ENCODE data around the gene SLC44A5. TPM values are rescaled to one million over a fixed set of nuclear protein-coding genes. Genes with fewer than 3 reads are reported as not detected.

Gene SLC44A5
- total and polyA plus RNA-seq, 10 donors = 0.28 to 4.0 (median 0.87) TPM

- Histone ChIP-seq H3K4me1 (no peaks in the 10 kb centered on the region), H3K4me3 (no peak overlapping the region), H3K27me3 (replicated peaks in 1 of 7) (no peaks in the 10 kb centered on the region), H3K27ac (no peak overlapping the region), H3K9me3 (no peaks in the 10 kb centered on the region), H3K36me3 (no peaks in the 10 kb centered on the region)
- TF ChIP-seq POLR2AphosphoS5 (IDR thresholded peaks at IDR 0.05) (no peak), POLR2A (IDR thresholded peaks at IDR 0.05) (no peak), CTCF (IDR thresholded peaks at IDR 0.05 in 8 of 11, conservative IDR thresholded peaks at IDR 0.05 in 3 of 11) (no peak)
- intact Hi-C loops (cut with DNase I; ENCODE audit: low total_unique reads) = no loop called here
- no peak for DNase-seq
- 60 to 92% (median 81%) methylated on average over 2 of the region's 2 CpGs for WGBS, 5 donors
Measured at GRCh38 chr1:75559136-75559535, 51.8 kb downstream of the SLC44A5 start.

- H3K36me3 ChIP-seq = no peaks in the 10 kb centered on the region
- 81 to 100% (median 91%) methylated on average over 1 of the region's 1 CpG for WGBS, 5 donors
- no peak overlapping the region for H3K27ac ChIP-seq
- intact Hi-C loops (cut with DNase I; ENCODE audit: low total_unique reads) = no loop called here
- no peak for DNase-seq
- no peaks in the 10 kb centered on the region for H3K4me1 ChIP-seq
- no peaks in the 10 kb centered on the region for H3K9me3 ChIP-seq
- no peak overlapping the region for H3K4me3 ChIP-seq
- H3K27me3 ChIP-seq (replicated peaks in 1 of 7) = no peaks in the 10 kb centered on the region
- TF ChIP-seq POLR2AphosphoS5 (IDR thresholded peaks at IDR 0.05) = no peak
- no peak for TF ChIP-seq CTCF (IDR thresholded peaks at IDR 0.05 in 8 of 11, conservative IDR thresholded peaks at IDR 0.05 in 3 of 11)
- no peak for TF ChIP-seq POLR2A (IDR thresholded peaks at IDR 0.05)
Measured at GRCh38 chr1:75554870-75555269, 56.0 kb downstream of the SLC44A5 start.

GRCh38 chr1:75554181-75554580 lies 56.7 kb downstream of the SLC44A5 start:
- Histone ChIP-seq H3K27ac (no peak overlapping the region), H3K4me3 (no peak overlapping the region), H3K9me3 (no peaks in the 10 kb centered on the region), H3K27me3 (replicated peaks in 1 of 7) (no peaks in the 10 kb centered on the region), H3K4me1 (no peaks in the 10 kb centered on the region), H3K36me3 (no peaks in the 10 kb centered on the region)
- intact Hi-C loops (cut with DNase I; ENCODE audit: low total_unique reads) = no loop called here
- 86 to 93% (median 91%) methylated on average over 2 of the region's 2 CpGs for WGBS, 5 donors
- no peak for TF ChIP-seq POLR2A (IDR thresholded peaks at IDR 0.05)
- TF ChIP-seq CTCF (IDR thresholded peaks at IDR 0.05 in 8 of 11, conservative IDR thresholded peaks at IDR 0.05 in 3 of 11) = no peak
- no peak for TF ChIP-seq POLR2AphosphoS5 (IDR thresholded peaks at IDR 0.05)
- DNase-seq = no peak

GRCh38 chr1:75550559-75550958 lies 60.4 kb downstream of the SLC44A5 start:
- no peaks in the 10 kb centered on the region for H3K27me3 ChIP-seq (replicated peaks in 1 of 7)
- intact Hi-C loops (cut with DNase I; ENCODE audit: low total_unique reads) = no loop called here
- H3K9me3 ChIP-seq = no peaks in the 10 kb centered on the region
- DNase-seq = no peak
- no peak overlapping the region for H3K4me3 ChIP-seq
- no peak overlapping the region for H3K27ac ChIP-seq
- TF ChIP-seq POLR2A (IDR thresholded peaks at IDR 0.05) (no peak), POLR2AphosphoS5 (IDR thresholded peaks at IDR 0.05) (no peak), CTCF (IDR thresholded peaks at IDR 0.05 in 8 of 11, conservative IDR thresholded peaks at IDR 0.05 in 3 of 11) (no peak)
- H3K4me1 ChIP-seq = no peaks in the 10 kb centered on the region
- no peaks in the 10 kb centered on the region for H3K36me3 ChIP-seq

Data from spleen (tissue), 11 donors.